H9 (cell line): ENCODE data around the gene FAM13A. TPM values are rescaled to one million over a fixed set of nuclear protein-coding genes. Genes with fewer than 3 reads are reported as not detected.

ENCODE experiments used
- DNase-seq: peaks from one replicate; pipeline ENCODE4 v3.0.0-alpha.2; 2017
- H2AFZ ChIP-seq: one replicate; pipeline ENCODE4 v1.6.1; 2013; ENCODE audit warnings: mild to moderate bottlenecking, low read length, control low read depth, moderate library complexity
- H2AK5ac ChIP-seq: 2 replicates; pipeline ENCODE4 v1.6.1; 2013; ENCODE audit warnings: low read length, control low read depth, mixed read lengths; ENCODE audit not compliant: insufficient read length
- H2BK120ac ChIP-seq: one replicate; pipeline ENCODE4 v1.6.1; 2013; ENCODE audit warnings: low read depth, mild to moderate bottlenecking, low read length, control low read depth, inconsistent platforms; ENCODE audit not compliant: poor library complexity, severe bottlenecking
- H2BK12ac ChIP-seq: 2 replicates; pipeline ENCODE4 v1.6.1; 2013; ENCODE audit warnings: low read length, control low read depth, mixed read lengths, low read depth; ENCODE audit not compliant: insufficient read length
- H2BK15ac ChIP-seq: 2 replicates; pipeline ENCODE4 v1.6.1; 2013; ENCODE audit warnings: low read depth, low read length, control low read depth
- H2BK20ac ChIP-seq: one replicate; pipeline ENCODE4 v1.6.1; 2013; ENCODE audit warnings: low read depth, mild to moderate bottlenecking, low read length, control low read depth, inconsistent platforms; ENCODE audit not compliant: poor library complexity, severe bottlenecking
- H2BK5ac ChIP-seq: 2 replicates; pipeline ENCODE4 v1.6.1; 2013; ENCODE audit warnings: low read length, control low read depth, mixed read lengths; ENCODE audit not compliant: insufficient read length
- H3K14ac ChIP-seq: 2 replicates; pipeline ENCODE4 v1.6.1; 2013; ENCODE audit warnings: low read length, control low read depth; ENCODE audit not compliant: insufficient read depth
- H3K18ac ChIP-seq: 2 replicates; pipeline ENCODE4 v1.6.1; 2013; ENCODE audit warnings: low read depth, mild to moderate bottlenecking, mixed read lengths, low read length, control low read depth; ENCODE audit not compliant: insufficient read length
- H3K23ac ChIP-seq: 2 replicates; pipeline ENCODE4 v1.6.1; 2013; ENCODE audit warnings: low read length, control low read depth, mixed read lengths, low read depth; ENCODE audit not compliant: insufficient read length
- H3K23me2 ChIP-seq: 2 replicates; pipeline ENCODE4 v1.6.1; 2013; ENCODE audit warnings: low read depth, mild to moderate bottlenecking, mixed read lengths, low read length, control low read depth; ENCODE audit not compliant: insufficient read length, poor library complexity, severe bottlenecking
- H3K27ac ChIP-seq: 2 replicates; pipeline ENCODE4 v1.5.1; 2013; ENCODE audit warnings: low read length, control low read depth, mixed read lengths, low read depth; ENCODE audit not compliant: insufficient read length
- H3K27me3 ChIP-seq: 2 replicates; pipeline ENCODE4 v1.6.1; 2013; ENCODE audit warnings: low read length, control low read depth, inconsistent platforms; ENCODE audit not compliant: insufficient read depth
- H3K4ac ChIP-seq: 2 replicates; pipeline ENCODE4 v1.6.1; 2013; ENCODE audit warnings: low read depth, mild to moderate bottlenecking, control low read depth, inconsistent platforms, low read length, moderate library complexity
- H3K4me1 ChIP-seq: 2 replicates; pipeline ENCODE4 v1.6.1; 2013; ENCODE audit warnings: low read length, control low read depth, inconsistent platforms; ENCODE audit not compliant: insufficient read depth
- H3K4me2 ChIP-seq: 2 replicates; pipeline ENCODE4 v1.6.1; 2013; ENCODE audit warnings: low read length, control low read depth, mixed read lengths; ENCODE audit not compliant: insufficient read length, insufficient read depth
- H3K56ac ChIP-seq: 2 replicates; pipeline ENCODE4 v1.6.1; 2013; ENCODE audit warnings: low read depth, mild to moderate bottlenecking, mixed read lengths, low read length, control low read depth; ENCODE audit not compliant: insufficient read length
- H3K79me1 ChIP-seq: 2 replicates; pipeline ENCODE4 v1.6.1; 2013; ENCODE audit warnings: low read depth, mild to moderate bottlenecking, moderate library complexity, low read length, control low read depth, inconsistent platforms; ENCODE audit not compliant: insufficient read depth, poor library complexity, severe bottlenecking
- H3K79me2 ChIP-seq: 2 replicates; pipeline ENCODE4 v1.6.1; 2013; ENCODE audit warnings: low read length, control low read depth, inconsistent platforms; ENCODE audit not compliant: insufficient read depth
- H3K9ac ChIP-seq: 2 replicates; pipeline ENCODE4 v1.6.1; 2013; ENCODE audit warnings: low read length, control low read depth, mixed read lengths; ENCODE audit not compliant: insufficient read length; ENCODE audit errors: extremely low read depth
- H3K9me3 ChIP-seq: one replicate; pipeline ENCODE4 v1.6.1; 2013; ENCODE audit warnings: low read depth, low read length, inconsistent platforms; ENCODE audit not compliant: control insufficient read depth
- H3T11ph ChIP-seq: one replicate; pipeline ENCODE4 v1.6.1; 2013; ENCODE audit warnings: mild to moderate bottlenecking, low read length, control low read depth, inconsistent platforms
- H4K20me1 ChIP-seq: one replicate; pipeline ENCODE4 v1.6.1; 2013; ENCODE audit not compliant: control insufficient read depth, insufficient read length, insufficient read depth
- H4K5ac ChIP-seq: 2 replicates; pipeline ENCODE4 v1.6.1; 2013; ENCODE audit warnings: low read depth, mild to moderate bottlenecking, mixed read lengths, low read length, control low read depth; ENCODE audit not compliant: insufficient read length
- H4K8ac ChIP-seq: replicated peaks from 2 replicates; pipeline ENCODE4 v1.6.1; 2013; ENCODE audit warnings: low read length, control low read depth, mixed read lengths, low read depth; ENCODE audit not compliant: insufficient read length
- H4K91ac ChIP-seq: 2 replicates; pipeline ENCODE4 v1.6.1; 2013; ENCODE audit warnings: low read depth, mild to moderate bottlenecking, moderate library complexity, mixed read lengths, low read length, control low read depth; ENCODE audit not compliant: insufficient read length
- H3K27ac Mint-ChIP-seq, 3 experiments: 2 replicates in 2 of 3; 3 replicates in 1 of 3; pipeline ENCODE4 v1.8.0; 2020 to 2021; ENCODE audit warnings: mixed read lengths in 3 of 3, mild to moderate bottlenecking in 1 of 3, moderate library complexity in 1 of 3
- H3K27me3 Mint-ChIP-seq: 2 replicates; pipeline ENCODE4 v1.8.0; 2021; ENCODE audit warnings: low read depth, mild to moderate bottlenecking, moderate library complexity, mixed read lengths
- H3K36me3 Mint-ChIP-seq, 3 experiments: 2 replicates in 2 of 3; 3 replicates in 1 of 3; pipeline ENCODE4 v1.8.0; 2020 to 2021; ENCODE audit warnings: low read depth in 3 of 3, mixed read lengths in 3 of 3; ENCODE audit not compliant: insufficient read depth in 1 of 3
- H3K4me1 Mint-ChIP-seq, 2 experiments: 2 replicates each; pipeline ENCODE4 v1.8.0; 2020; ENCODE audit warnings: mixed read lengths in 2 of 2
- H3K4me3 Mint-ChIP-seq, 2 experiments: 2 replicates in 1 of 2; 3 replicates in 1 of 2; pipeline ENCODE4 v1.8.0; 2020 to 2021; ENCODE audit warnings: mild to moderate bottlenecking in 2 of 2, mixed read lengths in 2 of 2, moderate library complexity in 1 of 2
- H3K9me3 Mint-ChIP-seq, 2 experiments: 2 replicates in 1 of 2; 3 replicates in 1 of 2; pipeline ENCODE4 v1.8.0; 2020; ENCODE audit warnings: mild to moderate bottlenecking in 2 of 2, mixed read lengths in 2 of 2, moderate library complexity in 1 of 2
- CTCF ChIP-seq: fragments of 200-600 bp; sonication (generic); conservative IDR thresholded peaks from 3 replicates; pipeline ENCODE4 v1.8.0; 2021; ENCODE audit warnings: antibody characterized with exemption, mild to moderate bottlenecking
- WGBS: extraction: QIAGEN DNeasy Blood & Tissue Kit; methylation state at CpG from one replicate; pipeline ENCODE4 v1.1.7; 2013; ENCODE audit warnings: missing lambda C conversion rate, low lambda C conversion rate, mixed read lengths; ENCODE audit not compliant: insufficient read length; ENCODE audit errors: extremely low coverage; 5-methylcytosine and 5-hydroxymethylcytosine counted together
- total RNA-seq: library from RNA; stranded (reverse); gene quantifications from 2 replicates; pipeline ENCODE4 v1.2.1, GENCODE V29; 2021

Gene FAM13A
- total RNA-seq, 1 experiment from 2014 or later = 12.7 TPM

- H3K27me3 ChIP-seq = no peaks in the 10 kb centered on the region
- no peaks in the 10 kb centered on the region for H4K20me1 ChIP-seq
- H2BK120ac ChIP-seq = no peak overlapping the region
- H3K79me1 ChIP-seq = no peaks in the 10 kb centered on the region
- H3K9ac ChIP-seq = no peak overlapping the region
- H3T11ph ChIP-seq = no peak overlapping the region
- Mint-ChIP-seq H3K4me3 (no peak overlapping the region), H3K27me3 (no peaks in the 10 kb centered on the region; the same call in 1 of the 2 replicates), H3K4me1 (no peaks in the 10 kb centered on the region), H3K27ac (no peak overlapping the region), H3K9me3 (peaks cover 16 to 30% of the 10 kb centered on the region in 2 experiments), H3K36me3 (peaks cover 5 to 24% (median 12%) of the 10 kb centered on the region in 3 experiments; a peak in 6 of 7 replicates)
- no CpG with 5 or more reads among the region's 9 CpGs for WGBS
- no peaks in the 10 kb centered on the region for H3K9me3 ChIP-seq
- H4K5ac ChIP-seq = no peak overlapping the region
- H2BK5ac ChIP-seq = no peak overlapping the region
- DNase-seq = no peak
- no peaks in the 10 kb centered on the region for H3K4me1 ChIP-seq
- no peak overlapping the region for H2BK15ac ChIP-seq
- H4K8ac ChIP-seq = no peak overlapping the region
- H4K91ac ChIP-seq = no peak overlapping the region
- no peak overlapping the region for H3K23ac ChIP-seq
- no peak overlapping the region for H2BK20ac ChIP-seq
- H2AFZ ChIP-seq = no peak overlapping the region
- no peak overlapping the region for H3K18ac ChIP-seq
- no peak overlapping the region for H2AK5ac ChIP-seq
- no peak overlapping the region for H3K14ac ChIP-seq
- H3K27ac ChIP-seq = no peak overlapping the region
- H2BK12ac ChIP-seq = no peak overlapping the region
- no peak overlapping the region for H3K56ac ChIP-seq
- H3K79me2 ChIP-seq = no peaks in the 10 kb centered on the region
- H3K23me2 ChIP-seq = no peaks in the 10 kb centered on the region
- H3K4ac ChIP-seq = no peak overlapping the region
- H3K4me2 ChIP-seq = no peak overlapping the region
- TF ChIP-seq CTCF = no peak
Measured at GRCh38 chr4:88870428-88870827, 186.6 kb downstream of the FAM13A start.
